ENCODE measurements around the gene EFNB1. TPM values are rescaled to one million over a fixed set of nuclear protein-coding genes. Genes with fewer than 3 reads are reported as not detected.

Gene EFNB1
- total and polyA plus RNA-seq, 9 of the 15 experiments (the other 6 are each of a cell fraction or from before 2014, with no cell fraction given): 0.01 to 2.1 (median 0.99) TPM; not detected in 1

- no peak for TF ChIP-seq CHD7 (IDR thresholded peaks at IDR 0.05; ENCODE audit: low read depth, low read length)
- TF ChIP-seq NCOA4 (IDR thresholded peaks at IDR 0.05; ENCODE audit: partially characterized antibody): no peak
- no peak for TF ChIP-seq RHOXF2B (CRISPR knock-in tag; conservative IDR thresholded peaks at IDR 0.05)
- no peak for TF ChIP-seq ELK1 (CRISPR knock-in tag; IDR thresholded peaks at IDR 0.05)
- TF ChIP-seq HNRNPK (IDR thresholded peaks at IDR 0.05; ENCODE audit: low read depth, low read length, poor library complexity, severe bottlenecking): no peak
- TF ChIP-seq ZNF324 (CRISPR knock-in tag; IDR thresholded peaks at IDR 0.05): no peak
- TF ChIP-seq GABPB2 (CRISPR knock-in tag; conservative IDR thresholded peaks at IDR 0.05): no peak
- no peak for TF ChIP-seq NKRF (IDR thresholded peaks at IDR 0.05; ENCODE audit: borderline replicate concordance)
These were observed 979 bp downstream of the EFNB1 start (continued) for GRCh38 chrX:68829582-68830418.

Measured in K562 (cell line).